Stomach (tissue), 4 donors: ENCODE measurements around the gene BMX.

Experiments used
- CTCF ChIP-seq, 7 experiments: fragments of 450-650 bp in 4 of 7; fragments of 200-600 bp in 3 of 7; sonication (generic) in 3 of 7; IDR thresholded peaks; one replicate each; pipeline ENCODE4 v1.5.1; 2016 to 2019; ENCODE audit warnings: antibody characterized with exemption in 7 of 7, control low read depth in 2 of 7, mild to moderate bottlenecking in 1 of 7
- EP300 ChIP-seq: sonication (generic); formaldehyde crosslinking; IDR thresholded peaks from one replicate; pipeline ENCODE4 v1.6.1; 2017; ENCODE audit warnings: antibody characterized with exemption
- POLR2A ChIP-seq, 4 donors: fragments of 450-650 bp; IDR thresholded peaks; one replicate each; pipeline ENCODE4 v1.6.1; 2016; ENCODE audit warnings: antibody characterized with exemption in 4 of 4, control low read depth in 2 of 4, mild to moderate bottlenecking in 1 of 4, moderate library complexity in 1 of 4
- POLR2AphosphoS5 ChIP-seq, 3 donors: sonication (generic); formaldehyde crosslinking; IDR thresholded peaks; one replicate each; pipeline ENCODE4 v1.6.1; 2016; ENCODE audit warnings: antibody characterized with exemption in 3 of 3

- TF ChIP-seq CTCF (IDR thresholded peaks at IDR 0.05) (no peak), POLR2A (IDR thresholded peaks at IDR 0.05) (no peak), EP300 (no peak), POLR2AphosphoS5 (IDR thresholded peaks at IDR 0.05) (no peak)
These were observed 48.7 kb upstream of the BMX start for GRCh38 chrX:15451913-15452312.
